COR-L47 (cell line): ENCODE measurements around the gene SLC39A2.
A peak's percentile ranks its signal among the peaks of the same experiment; 100 is the strongest.
"Not testable (repeated sequence)": the region's sequence is repeated elsewhere in the genome, so short reads cannot be mapped to it uniquely, and the experiment has no call there.

Source experiments
- DNase-seq: peaks from one replicate; lab custom pipeline; 2025; lab: John Stamatoyannopoulos, UW

The SLC39A2 gene

DNA sequence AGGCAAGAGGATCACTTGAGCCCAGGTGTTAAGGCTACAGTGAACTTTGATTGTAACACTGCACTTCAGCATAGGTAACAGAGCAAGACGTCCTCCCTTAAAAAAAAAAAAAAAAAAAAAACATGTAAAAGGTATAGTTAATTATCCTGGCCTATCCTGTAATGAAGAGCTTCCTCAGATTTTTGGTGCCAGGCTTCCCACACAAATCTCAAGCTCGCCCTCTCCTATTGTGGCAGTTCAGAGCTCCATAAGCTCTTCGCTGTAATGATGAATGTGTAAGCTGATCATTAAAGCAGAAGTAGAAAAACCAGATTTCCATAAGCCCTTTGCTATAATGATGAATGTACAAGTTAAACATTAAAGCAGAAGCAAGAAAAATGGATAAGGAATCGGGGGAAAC, 2.0 kb upstream of the SLC39A2 start:
- no peak for DNase-seq

DNA sequence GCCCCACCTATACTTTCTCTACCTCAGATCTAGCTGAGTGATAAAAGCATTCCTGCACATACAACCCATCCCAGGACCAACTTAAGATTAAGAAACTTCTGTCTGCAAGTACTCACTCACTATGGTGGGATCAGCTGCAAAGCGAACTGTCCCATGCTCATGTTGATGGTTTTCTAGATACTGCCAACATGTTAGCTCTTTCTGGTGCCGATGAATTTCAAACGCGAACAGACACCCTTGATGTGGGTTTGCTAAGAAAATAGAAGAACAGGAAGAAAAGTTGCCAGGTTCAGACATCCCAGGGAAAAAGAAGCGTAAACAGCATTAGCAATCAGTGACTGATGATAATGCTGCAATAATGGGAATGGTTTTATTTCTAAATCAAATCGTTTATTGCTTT, 1.5 kb upstream of the SLC39A2 start:
- DNase-seq, result no peak

- DNase-seq, result no peak
Measured at GRCh38 chr14:20998139-20998538, 954 bp upstream of the SLC39A2 start.

DNA sequence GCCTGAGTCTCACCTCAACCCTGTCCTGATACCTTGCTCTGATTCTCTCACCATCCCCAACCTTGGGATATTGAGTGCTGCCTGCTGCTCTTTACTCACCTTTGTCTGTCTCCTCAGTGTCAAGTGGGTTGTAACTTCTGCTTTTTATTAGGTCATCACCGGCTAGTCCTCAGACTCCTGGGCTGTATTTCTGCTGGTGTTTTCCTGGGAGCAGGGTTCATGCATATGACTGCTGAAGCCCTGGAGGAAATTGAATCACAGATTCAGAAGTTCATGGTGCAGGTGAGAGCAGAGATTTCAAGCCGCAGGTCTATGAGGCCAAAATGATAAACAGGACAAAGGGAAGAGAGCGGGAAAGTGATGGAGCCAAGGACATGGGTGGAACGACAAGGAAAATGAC, 498 bp downstream of the SLC39A2 start:
- DNase-seq, result no peak

DNA sequence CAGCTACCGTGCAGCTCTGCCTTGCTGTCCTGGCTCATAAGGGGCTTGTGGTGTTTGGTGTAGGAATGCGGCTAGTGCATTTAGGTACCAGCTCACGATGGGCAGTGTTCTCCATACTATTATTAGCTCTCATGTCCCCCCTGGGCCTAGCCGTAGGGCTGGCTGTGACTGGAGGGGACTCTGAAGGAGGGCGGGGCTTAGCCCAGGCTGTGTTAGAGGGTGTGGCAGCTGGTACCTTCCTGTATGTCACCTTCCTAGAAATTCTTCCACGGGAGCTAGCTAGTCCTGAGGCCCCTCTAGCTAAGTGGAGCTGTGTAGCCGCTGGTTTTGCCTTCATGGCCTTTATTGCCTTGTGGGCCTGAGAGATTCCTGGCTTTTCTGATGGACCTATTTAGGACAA, 2.1 kb downstream of the SLC39A2 start:
- no peak for DNase-seq

DNA sequence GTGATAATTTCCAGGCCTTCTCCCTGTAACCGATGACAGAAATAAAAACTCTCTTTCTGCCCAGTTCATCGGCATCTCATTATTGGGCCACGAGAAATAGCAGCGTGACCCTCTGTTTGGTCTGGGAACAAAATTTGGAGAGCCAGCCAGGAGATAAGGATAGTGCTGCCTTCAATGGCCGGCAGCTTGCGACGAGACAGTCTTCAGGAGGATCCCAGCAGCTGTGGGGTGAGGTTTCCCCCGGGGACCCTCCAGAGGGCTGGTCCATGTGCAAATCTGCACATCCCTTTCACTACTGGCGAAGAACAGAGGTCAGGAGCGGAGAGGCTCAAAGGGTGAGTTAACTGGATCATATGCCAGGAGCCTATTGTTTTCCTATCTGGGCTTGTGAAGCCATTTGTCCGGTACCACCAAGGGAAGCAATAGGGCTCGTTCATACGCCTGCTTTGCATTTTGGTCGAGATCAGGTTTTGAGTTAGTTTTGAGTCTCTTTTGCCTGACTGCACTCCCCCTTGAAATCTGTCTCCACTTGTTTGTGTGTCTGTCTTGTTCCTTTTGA, 4.8 kb downstream of the SLC39A2 start:
- DNase-seq, result no peak

DNA sequence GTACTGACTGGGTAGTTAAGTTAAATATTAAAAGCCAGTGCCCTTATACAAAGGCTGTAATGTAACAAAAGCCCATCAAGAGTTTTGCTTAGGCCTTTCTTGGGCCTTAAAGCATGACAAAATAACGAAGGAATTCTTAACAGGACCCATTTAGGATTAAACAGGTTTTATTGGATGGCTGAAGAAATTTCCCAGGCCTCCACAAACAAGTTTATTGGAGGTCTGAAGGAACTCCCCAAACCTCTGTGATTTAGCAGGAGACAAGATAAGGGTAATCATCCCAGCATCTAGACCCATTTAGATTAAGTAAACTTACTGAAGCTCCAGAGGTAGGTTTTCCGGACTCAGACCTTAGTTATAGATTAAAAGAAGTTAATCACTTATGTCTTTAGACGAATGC, 10.6 kb downstream of the SLC39A2 start:
- DNase-seq, result not testable (repeated sequence)

DNA sequence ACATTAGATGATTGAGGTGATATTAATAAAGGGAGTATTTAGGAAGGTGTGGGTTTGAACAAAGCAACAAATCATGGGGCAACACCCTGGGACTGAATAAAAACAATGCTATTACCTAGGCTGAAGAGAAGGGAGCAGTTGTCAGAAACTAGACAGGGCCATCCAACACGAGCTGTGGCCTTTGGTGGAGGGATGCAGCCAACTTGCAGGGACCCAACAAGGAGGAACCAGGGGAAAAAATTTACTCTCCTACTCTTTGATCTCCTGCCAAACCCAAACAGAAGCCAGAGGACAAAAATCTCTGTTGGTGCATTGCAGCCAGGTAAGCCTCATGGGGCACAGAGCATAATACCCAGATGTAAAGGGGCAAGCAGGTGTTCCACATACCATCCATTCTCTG, 12.0 kb downstream of the SLC39A2 start:
- no peak for DNase-seq

DNA sequence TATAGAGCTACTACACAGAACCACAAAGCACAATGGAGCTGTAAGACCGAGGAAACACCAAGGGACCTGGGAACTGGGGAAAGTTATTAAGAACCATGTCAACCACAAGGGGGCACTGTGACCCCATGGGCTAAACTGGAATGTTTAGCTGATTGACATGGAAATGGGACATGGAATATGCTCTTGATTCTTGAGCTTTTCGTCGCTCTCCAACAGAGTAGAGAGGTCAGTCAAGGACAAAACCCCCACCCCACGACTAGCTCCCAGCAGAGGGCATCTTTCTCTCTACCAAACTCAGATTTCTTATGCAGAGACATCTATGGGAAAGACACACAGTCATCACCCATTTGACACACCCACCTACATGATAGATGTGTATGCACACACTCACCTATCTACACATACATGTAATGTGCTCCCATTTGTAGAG, 15.7 kb downstream of the SLC39A2 start:
- DNase-seq, result peak; percentile 76

DNA sequence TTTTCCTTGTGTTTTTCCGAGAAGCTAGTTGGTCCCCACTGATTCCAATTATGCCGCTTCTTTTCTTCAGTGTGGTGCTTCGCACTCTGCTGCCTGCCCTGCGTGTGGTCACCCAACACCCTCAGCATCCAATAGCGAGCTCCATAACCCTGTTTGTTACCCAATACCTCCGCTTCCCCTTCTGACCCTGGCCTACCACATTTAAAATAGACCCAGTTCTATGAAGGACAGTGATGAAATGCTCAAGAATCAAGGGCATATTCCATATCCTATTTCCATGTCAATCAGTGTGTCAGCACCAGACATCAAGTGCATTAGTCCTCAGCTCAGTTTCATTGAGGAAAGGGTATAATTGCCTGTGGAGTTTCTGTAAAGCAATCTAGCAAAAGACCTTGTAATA, 16.2 kb downstream of the SLC39A2 start:
- DNase-seq, result no peak

DNA sequence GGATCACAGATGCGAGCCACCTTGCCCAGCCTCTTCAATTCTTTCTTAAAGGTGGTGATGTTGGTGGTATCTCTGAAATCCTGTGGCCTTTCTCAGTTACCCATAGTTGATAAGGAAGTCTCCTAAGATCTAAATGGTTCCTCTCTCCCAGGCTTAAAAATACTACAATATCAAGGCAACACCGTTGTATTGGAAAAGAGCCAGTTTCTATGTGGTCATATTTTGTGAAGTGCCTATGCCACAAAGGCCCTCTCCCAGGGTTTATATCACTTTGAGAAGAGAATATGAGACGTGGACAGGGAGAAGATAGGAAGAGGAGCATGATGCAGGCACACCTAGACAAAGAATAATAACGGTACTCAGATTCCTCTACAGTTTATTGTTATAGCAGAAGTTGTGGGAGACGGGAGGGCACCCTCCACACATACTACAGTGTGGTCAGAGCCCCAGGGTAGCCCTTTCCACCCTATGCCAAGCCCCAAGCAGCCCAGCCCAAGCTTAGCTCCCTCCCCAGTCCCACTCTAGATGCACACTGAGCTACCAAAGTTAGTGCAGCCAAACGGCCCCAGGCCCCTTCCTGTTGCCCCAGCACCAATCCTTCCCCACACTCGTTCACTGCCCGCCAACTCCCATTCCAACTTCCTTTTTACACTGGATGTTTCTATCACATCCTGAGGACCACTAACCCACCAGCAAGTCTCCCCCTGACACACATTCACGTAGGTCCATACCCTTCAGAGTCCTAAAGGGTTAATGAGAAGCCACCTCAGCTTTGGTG, 17.5 kb downstream of the SLC39A2 start:
- no peak for DNase-seq

DNA sequence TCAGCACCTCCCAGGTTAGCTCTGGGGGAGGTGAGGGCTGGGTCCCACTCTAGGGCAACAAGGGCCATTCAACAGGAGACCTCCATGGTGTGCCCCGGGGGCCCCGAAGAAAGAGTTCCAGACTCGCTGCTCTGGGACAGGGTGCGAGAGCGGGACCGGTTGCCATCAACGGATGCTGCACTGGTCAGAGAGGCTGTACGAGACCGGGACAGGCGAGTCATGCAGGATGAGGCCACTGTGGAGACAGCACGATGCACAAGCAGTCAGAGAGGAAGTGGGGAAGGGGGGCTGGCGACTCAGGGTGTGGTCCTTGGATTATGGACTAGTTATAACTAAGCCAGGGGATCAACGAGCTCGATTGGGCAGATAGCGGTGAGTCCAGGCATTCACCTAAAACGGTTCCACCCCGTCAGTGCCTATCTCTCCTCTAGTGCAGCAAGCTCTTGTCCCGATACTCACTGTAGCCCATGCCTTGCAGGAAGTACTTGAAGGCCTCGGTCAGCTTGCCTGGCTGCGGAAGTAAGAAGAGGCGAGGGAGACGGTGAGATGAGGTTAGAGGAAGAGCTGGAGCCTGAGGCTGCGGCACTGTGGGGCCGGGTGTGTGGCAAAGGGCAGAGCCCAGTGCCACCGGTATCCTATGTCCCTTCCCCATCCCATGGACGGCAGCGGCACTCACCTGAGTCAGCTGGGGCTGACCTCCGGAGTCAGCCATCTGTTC, 18.6 kb downstream of the SLC39A2 start:
- DNase-seq, result no peak

- no peak for DNase-seq
Measured at GRCh38 chr14:21018286-21018685, 19.2 kb downstream of the SLC39A2 start.

GRCh38 chr14:21018781-21019180, 19.7 kb downstream of the SLC39A2 start:
- DNase-seq, result no peak

DNA sequence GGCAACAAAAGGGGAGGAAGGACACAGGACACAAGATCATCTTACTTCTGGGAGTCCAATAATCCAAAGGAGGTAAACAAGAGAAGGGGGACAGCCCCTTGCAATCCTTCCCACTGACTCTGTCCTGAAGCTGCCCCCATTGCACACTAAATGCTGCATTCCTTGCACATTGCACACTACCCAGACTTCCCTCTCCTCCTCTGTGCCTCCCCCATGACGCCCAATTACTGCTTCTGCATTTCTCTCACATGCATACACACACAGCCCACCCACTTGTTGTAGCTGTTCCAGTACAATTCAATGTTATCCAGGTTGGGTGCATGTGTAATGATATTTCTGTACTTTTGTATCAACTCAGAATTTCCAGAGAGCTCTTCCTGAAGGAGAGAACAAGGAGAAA, 20.3 kb downstream of the SLC39A2 start:
- DNase-seq, result no peak

DNA sequence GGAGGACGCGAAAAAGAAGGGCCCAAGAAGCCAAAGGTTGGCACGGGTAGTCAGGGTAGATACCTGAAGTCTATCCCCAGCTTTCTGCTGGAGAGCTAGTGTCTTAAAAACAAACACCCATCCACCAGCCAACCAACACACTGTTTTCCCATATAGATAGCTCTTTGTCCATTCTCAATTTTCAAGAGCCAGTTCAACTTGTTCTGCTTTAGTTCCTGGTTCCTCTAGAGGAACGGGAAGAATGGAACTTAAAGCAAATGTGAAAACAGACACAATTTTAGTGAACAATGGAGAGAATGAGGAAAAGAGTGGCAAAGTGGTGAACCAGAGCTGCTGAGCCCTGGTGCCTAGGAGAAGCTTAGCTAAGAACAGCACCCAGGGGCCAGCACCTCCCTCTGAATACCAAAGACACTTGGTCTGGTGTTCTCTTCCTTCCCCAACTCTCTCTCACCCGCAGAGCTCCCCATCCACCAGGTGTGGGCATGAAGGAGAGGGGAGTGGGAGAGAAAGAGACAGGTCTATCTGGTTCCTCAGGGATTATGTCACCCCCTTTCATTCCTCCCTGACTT, 22.0 kb downstream of the SLC39A2 start:
- DNase-seq, result no peak

DNA sequence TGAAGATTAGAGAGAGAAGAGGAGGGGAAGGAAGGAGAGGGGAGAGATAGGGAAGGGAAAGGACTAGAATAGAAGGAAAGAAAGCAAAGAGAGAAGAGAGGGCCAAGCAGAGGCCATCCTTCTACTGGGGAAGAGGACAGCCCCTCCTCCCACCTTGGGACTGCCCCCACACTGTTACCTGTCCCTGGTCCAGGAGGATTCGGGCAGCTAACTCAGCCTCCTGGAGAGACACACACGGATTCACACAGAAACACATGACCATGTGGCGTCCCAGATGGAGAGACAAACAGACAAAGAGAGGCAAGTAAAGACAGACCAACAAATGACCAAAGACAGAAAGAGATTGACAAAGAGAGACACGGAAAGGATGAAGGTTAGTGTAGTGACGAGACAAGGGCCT, 23.6 kb downstream of the SLC39A2 start:
- DNase-seq, result no peak

GRCh38 chr14:21023174-21023573, 24.1 kb downstream of the SLC39A2 start:
- DNase-seq, result no peak

DNA sequence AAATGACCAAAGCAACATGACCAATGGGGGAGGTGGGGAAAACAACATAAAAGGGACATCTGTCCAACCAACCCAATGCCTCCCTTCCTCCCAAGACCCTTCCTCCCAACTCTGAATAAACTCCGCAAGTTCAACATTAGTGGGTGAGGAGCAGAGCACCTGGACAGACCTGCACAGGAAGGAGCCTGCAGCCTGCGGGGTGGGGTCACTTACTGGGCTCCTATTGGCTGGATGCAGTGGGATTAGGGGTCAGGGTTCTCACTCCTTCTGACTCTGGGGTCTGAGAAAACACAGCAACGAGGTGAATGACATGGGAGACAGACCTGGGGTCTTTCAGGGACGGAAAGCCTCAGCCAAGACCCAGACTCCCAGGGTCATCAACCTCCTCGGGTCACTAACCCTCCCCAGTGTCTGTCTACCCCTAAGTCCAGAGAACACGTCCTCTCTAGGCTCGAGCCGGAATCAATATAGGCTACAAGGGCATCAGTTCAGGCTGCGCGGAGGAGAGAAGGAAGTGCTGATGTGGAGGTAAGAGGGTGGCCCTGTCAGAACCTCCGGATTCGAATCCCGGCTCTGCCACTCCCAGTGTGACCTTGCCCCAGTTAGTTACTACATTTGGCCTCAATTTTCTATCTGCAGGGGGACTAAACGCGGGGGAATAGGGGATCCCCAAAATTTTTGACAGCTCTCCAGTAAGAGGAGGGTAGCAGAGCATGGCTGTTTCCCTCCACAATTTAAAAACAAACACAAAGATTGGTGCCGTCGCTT, 24.9 kb downstream of the SLC39A2 start:
- DNase-seq, result no peak

DNA sequence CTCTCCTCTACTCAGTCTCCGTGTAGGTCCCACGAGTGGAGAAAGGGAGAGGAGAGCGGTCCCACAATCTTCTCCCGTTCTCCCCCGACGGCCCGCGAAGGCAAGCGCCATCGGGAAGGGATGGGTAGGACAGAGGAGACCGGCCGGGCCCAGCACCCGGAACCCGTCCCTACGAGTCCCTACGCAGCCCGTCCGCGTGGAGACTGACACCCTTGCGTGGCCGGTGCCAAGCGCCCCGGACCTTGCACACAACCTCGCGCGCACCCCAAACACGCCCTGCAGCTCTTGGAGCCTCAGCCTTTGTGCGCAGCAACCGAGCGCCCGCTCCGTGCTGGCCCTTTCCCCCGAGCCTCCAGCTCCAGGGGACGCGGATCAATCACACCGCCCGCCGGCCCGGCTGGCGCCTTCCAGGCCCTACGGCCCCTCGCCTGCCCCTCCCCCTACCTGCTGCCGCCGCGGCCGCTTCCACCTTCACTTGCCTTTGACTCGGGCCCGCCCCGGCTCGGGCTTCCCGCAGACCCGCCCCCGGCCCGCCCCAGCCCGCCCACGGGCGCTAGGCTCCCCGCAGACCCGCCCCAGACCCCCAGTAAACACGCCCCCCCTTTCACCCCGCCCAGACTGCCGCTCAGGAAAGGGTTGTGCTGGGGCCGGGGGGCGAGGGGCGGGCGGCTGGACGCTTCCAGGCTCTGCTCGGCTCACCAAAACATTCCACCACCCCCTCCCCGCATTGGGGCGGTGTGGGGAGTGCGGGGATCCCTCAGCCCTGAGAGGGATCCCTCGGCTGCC, 25.7 kb downstream of the SLC39A2 start, which contains the start of gene NDRG2:
TSS of gene NDRG2 (minus strand) at position 477 of the 786 bp plus-strand sequence. CDS start 1,746 bp downstream, outside the sequence.
- peak; percentile 38 for DNase-seq
